HepG2 (cell line): ENCODE results near the gene CD7. TPM values are rescaled to one million over a fixed set of nuclear protein-coding genes. Genes with fewer than 3 reads are reported as not detected.

ENCODE experiments used
- ETV5 ChIP-seq: IDR thresholded peaks from 2 replicates; pipeline ENCODE4 v1.6.1; 2018; ENCODE audit warnings: missing biosample characterization, missing genetic modification reagents, inconsistent platforms, borderline replicate concordance
- FOXC1 ChIP-seq: sonication (generic); formaldehyde crosslinking; IDR thresholded peaks from 2 replicates; pipeline ENCODE4 v1.8.0; 2022; ENCODE audit warnings: mild to moderate bottlenecking, missing genetic modification reagents, borderline replicate concordance
- LCORL ChIP-seq, 2 experiments: fragments of 450-650 bp in 1 of 2; sonication (generic) in 1 of 2; formaldehyde crosslinking in 1 of 2; IDR thresholded peaks; 2 replicates each; pipeline versions ENCODE4 v1.5.0 to v1.6.1; 2017 to 2020; ENCODE audit warnings: antibody characterized with exemption in 1 of 2, missing genetic modification reagents in 1 of 2
- PHF21A ChIP-seq: sonication (generic); formaldehyde crosslinking; IDR thresholded peaks from 2 replicates; pipeline ENCODE4 v1.5.0; 2020; ENCODE audit warnings: mild to moderate bottlenecking, missing genetic modification reagents
- POLR2AphosphoS2 ChIP-seq: IDR thresholded peaks from 2 replicates; pipeline ENCODE4 v1.6.1; 2011; ENCODE audit warnings: low read depth, low read length, improper control_type of control experiment
- SIX1 ChIP-seq: sonication (generic); formaldehyde crosslinking; IDR thresholded peaks from 2 replicates; pipeline ENCODE4 v1.4.0; 2020; ENCODE audit warnings: missing genetic modification reagents, borderline replicate concordance
- YEATS4 ChIP-seq: sonication (generic); formaldehyde crosslinking; IDR thresholded peaks from 2 replicates; pipeline ENCODE4 v1.4.0; 2020; ENCODE audit warnings: missing genetic modification reagents, borderline replicate concordance
- ZBTB38 ChIP-seq: sonication (generic); formaldehyde crosslinking; IDR thresholded peaks from 2 replicates; pipeline ENCODE4 v1.5.1; 2020; ENCODE audit warnings: mild to moderate bottlenecking, missing genetic modification reagents
- ZNF558 ChIP-seq: sonication (generic); formaldehyde crosslinking; IDR thresholded peaks from 2 replicates; pipeline ENCODE4 v1.9.0; 2022; ENCODE audit warnings: mild to moderate bottlenecking, missing genetic modification reagents, borderline replicate concordance
- ZNF879 ChIP-seq: sonication (generic); formaldehyde crosslinking; IDR thresholded peaks from 2 replicates; pipeline ENCODE4 v1.8.1; 2023; ENCODE audit warnings: missing genetic modification reagents
- polyA plus RNA-seq, 8 experiments: library from polyadenylated mRNA; depleted of rRNA in 3 of 8; stranded (reverse) in 7 of 8; unstranded in 1 of 8; fragments of >200 nt; fragmentation: Illumina TruSeq in 4 of 8; extraction: Trizol in 4 of 8; gene quantifications; 2 replicates each; pipeline versions ENCODE4 v1.2.1 to v1.2.3, GENCODE V29; 2011 to 2016; ENCODE audit warnings: low read depth in 4 of 8, missing spikeins in 1 of 8, mixed read lengths in 1 of 8; ENCODE audit not compliant: insufficient read depth in 1 of 8
- total RNA-seq, 5 experiments: library from RNA; depleted of rRNA; stranded (reverse); fragments of >200 nt; fragmentation: Illumina TruSeq; extraction: Trizol; gene quantifications; 2 replicates each; pipeline ENCODE4 v1.2.3, GENCODE V29; 2016; ENCODE audit warnings: low read depth in 1 of 5
- TF ChIP-seq, protein P1 (sequence below): sonication (generic); formaldehyde crosslinking; IDR thresholded peaks from 2 replicates; pipeline ENCODE4 v1.9.0; 2021; ENCODE audit warnings: mild to moderate bottlenecking, missing genetic modification reagents
- TF ChIP-seq, protein P2 (sequence below): sonication (generic); formaldehyde crosslinking; IDR thresholded peaks from 2 replicates; pipeline ENCODE4 v1.5.1; 2020; ENCODE audit warnings: missing genetic modification reagents, mild to moderate bottlenecking, borderline replicate concordance
- TF ChIP-seq, protein P3 (sequence below): sonication (generic); formaldehyde crosslinking; conservative IDR thresholded peaks from 2 replicates; pipeline ENCODE4 v1.8.1; 2023; ENCODE audit warnings: missing genetic modification reagents
- TF ChIP-seq, protein P4 (sequence below): sonication (generic); formaldehyde crosslinking; IDR thresholded peaks from 2 replicates; pipeline ENCODE4 v1.4.0; 2020; ENCODE audit warnings: missing genetic modification reagents, borderline replicate concordance

The CD7 gene
- total and polyA plus RNA-seq, 2 of the 13 experiments (the other 11 are each of a cell fraction or from before 2014, with no cell fraction given), result 67.6 to 76.4 TPM

DNA sequence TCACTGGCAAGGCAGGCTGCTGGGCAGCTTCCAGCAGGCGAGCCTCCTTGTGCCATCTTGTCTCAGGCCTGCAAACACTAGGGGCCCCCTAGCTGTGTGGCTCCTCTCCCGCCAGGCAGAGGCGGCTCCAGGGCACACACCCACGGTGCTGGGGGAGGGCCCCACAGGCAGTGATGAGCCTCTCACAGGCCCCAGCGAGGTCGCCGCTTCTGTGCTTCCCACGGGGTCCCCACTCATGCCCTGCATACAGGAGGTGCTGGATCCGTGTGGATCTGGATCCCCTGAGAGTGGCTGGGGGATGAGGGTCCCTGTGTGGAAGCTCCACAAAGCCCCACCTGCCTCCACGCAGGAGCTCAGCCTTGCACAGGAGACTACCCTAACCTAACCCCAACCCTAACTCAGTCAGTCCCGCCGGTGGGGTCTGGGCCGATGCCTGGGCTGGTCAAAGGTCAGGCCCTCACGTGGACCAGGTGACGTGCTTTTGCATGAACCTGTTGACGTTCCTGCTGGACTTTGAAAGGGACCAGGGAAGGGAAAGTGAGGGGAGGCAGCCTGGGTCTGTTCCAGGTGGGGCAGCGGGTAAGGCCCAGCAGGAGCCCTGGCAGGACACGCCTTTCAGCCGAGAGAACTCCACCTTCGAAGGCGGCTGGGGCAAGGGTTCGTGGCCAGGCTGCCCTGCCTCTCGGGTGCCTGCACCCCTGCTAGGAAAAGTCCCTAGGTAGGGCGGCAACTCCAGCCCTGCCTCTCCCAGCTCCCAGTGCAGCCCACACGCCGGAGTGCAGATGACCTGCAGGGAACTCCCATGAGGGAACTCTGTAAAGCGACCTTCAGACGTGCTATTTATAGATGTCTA is 11.0 kb upstream of the CD7 start (continued):
- TF ChIP-seq, protein P1, sequence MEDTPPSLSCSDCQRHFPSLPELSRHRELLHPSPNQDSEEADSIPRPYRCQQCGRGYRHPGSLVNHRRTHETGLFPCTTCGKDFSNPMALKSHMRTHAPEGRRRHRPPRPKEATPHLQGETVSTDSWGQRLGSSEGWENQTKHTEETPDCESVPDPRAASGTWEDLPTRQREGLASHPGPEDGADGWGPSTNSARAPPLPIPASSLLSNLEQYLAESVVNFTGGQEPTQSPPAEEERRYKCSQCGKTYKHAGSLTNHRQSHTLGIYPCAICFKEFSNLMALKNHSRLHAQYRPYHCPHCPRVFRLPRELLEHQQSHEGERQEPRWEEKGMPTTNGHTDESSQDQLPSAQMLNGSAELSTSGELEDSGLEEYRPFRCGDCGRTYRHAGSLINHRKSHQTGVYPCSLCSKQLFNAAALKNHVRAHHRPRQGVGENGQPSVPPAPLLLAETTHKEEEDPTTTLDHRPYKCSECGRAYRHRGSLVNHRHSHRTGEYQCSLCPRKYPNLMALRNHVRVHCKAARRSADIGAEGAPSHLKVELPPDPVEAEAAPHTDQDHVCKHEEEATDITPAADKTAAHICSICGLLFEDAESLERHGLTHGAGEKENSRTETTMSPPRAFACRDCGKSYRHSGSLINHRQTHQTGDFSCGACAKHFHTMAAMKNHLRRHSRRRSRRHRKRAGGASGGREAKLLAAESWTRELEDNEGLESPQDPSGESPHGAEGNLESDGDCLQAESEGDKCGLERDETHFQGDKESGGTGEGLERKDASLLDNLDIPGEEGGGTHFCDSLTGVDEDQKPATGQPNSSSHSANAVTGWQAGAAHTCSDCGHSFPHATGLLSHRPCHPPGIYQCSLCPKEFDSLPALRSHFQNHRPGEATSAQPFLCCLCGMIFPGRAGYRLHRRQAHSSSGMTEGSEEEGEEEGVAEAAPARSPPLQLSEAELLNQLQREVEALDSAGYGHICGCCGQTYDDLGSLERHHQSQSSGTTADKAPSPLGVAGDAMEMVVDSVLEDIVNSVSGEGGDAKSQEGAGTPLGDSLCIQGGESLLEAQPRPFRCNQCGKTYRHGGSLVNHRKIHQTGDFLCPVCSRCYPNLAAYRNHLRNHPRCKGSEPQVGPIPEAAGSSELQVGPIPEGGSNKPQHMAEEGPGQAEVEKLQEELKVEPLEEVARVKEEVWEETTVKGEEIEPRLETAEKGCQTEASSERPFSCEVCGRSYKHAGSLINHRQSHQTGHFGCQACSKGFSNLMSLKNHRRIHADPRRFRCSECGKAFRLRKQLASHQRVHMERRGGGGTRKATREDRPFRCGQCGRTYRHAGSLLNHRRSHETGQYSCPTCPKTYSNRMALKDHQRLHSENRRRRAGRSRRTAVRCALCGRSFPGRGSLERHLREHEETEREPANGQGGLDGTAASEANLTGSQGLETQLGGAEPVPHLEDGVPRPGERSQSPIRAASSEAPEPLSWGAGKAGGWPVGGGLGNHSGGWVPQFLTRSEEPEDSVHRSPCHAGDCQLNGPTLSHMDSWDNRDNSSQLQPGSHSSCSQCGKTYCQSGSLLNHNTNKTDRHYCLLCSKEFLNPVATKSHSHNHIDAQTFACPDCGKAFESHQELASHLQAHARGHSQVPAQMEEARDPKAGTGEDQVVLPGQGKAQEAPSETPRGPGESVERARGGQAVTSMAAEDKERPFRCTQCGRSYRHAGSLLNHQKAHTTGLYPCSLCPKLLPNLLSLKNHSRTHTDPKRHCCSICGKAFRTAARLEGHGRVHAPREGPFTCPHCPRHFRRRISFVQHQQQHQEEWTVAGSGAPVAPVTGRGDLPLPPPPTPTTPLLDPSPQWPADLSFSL, result peak; percentile 62; the same call in 1 of the 2 replicates
- TF ChIP-seq, protein P2, sequence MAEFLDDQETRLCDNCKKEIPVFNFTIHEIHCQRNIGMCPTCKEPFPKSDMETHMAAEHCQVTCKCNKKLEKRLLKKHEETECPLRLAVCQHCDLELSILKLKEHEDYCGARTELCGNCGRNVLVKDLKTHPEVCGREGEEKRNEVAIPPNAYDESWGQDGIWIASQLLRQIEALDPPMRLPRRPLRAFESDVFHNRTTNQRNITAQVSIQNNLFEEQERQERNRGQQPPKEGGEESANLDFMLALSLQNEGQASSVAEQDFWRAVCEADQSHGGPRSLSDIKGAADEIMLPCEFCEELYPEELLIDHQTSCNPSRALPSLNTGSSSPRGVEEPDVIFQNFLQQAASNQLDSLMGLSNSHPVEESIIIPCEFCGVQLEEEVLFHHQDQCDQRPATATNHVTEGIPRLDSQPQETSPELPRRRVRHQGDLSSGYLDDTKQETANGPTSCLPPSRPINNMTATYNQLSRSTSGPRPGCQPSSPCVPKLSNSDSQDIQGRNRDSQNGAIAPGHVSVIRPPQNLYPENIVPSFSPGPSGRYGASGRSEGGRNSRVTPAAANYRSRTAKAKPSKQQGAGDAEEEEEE (CRISPR knock-in tag), result 0 out of 2 replicates have a peak, but pooled peaks have one; percentile 21
- TF ChIP-seq YEATS4 (CRISPR knock-in tag), result peak; percentile 92
- peak; percentile 57 for TF ChIP-seq ETV5 (CRISPR knock-in tag)
- TF ChIP-seq ZBTB38 (CRISPR knock-in tag), result peak; percentile 87
- TF ChIP-seq LCORL (IDR thresholded peaks at IDR 0.05), result no peak
- TF ChIP-seq LCORL (CRISPR knock-in tag; IDR thresholded peaks at IDR 0.05), result peak; percentile 100
- TF ChIP-seq ZNF879 (CRISPR knock-in tag), result 0 out of 2 replicates have a peak, but pooled peaks have one; percentile 75
- peak; percentile 43; the same call in 1 of the 2 replicates for TF ChIP-seq POLR2AphosphoS2
- TF ChIP-seq FOXC1 (CRISPR knock-in tag), result peak; percentile 86; the same call in 1 of the 2 replicates
- TF ChIP-seq ZNF558 (CRISPR knock-in tag), result peak; percentile 69; the same call in 1 of the 2 replicates
- no peak for TF ChIP-seq SIX1 (CRISPR knock-in tag)
- TF ChIP-seq PHF21A (CRISPR knock-in tag), result peak; percentile 99
- TF ChIP-seq, protein P3, sequence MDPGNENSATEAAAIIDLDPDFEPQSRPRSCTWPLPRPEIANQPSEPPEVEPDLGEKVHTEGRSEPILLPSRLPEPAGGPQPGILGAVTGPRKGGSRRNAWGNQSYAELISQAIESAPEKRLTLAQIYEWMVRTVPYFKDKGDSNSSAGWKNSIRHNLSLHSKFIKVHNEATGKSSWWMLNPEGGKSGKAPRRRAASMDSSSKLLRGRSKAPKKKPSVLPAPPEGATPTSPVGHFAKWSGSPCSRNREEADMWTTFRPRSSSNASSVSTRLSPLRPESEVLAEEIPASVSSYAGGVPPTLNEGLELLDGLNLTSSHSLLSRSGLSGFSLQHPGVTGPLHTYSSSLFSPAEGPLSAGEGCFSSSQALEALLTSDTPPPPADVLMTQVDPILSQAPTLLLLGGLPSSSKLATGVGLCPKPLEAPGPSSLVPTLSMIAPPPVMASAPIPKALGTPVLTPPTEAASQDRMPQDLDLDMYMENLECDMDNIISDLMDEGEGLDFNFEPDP (CRISPR knock-in tag), result no peak
- TF ChIP-seq, protein P4, sequence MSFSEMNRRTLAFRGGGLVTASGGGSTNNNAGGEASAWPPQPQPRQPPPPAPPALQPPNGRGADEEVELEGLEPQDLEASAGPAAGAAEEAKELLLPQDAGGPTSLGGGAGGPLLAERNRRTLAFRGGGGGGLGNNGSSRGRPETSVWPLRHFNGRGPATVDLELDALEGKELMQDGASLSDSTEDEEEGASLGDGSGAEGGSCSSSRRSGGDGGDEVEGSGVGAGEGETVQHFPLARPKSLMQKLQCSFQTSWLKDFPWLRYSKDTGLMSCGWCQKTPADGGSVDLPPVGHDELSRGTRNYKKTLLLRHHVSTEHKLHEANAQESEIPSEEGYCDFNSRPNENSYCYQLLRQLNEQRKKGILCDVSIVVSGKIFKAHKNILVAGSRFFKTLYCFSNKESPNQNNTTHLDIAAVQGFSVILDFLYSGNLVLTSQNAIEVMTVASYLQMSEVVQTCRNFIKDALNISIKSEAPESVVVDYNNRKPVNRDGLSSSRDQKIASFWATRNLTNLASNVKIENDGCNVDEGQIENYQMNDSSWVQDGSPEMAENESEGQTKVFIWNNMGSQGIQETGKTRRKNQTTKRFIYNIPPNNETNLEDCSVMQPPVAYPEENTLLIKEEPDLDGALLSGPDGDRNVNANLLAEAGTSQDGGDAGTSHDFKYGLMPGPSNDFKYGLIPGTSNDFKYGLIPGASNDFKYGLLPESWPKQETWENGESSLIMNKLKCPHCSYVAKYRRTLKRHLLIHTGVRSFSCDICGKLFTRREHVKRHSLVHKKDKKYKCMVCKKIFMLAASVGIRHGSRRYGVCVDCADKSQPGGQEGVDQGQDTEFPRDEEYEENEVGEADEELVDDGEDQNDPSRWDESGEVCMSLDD, result no peak
